ENCODE data around the gene UBE4B.
"Not testable (repeated sequence)": the region's sequence is repeated elsewhere in the genome, so short reads cannot be mapped to it uniquely, and the experiment has no call there.

- TF ChIP-seq, protein P1, sequence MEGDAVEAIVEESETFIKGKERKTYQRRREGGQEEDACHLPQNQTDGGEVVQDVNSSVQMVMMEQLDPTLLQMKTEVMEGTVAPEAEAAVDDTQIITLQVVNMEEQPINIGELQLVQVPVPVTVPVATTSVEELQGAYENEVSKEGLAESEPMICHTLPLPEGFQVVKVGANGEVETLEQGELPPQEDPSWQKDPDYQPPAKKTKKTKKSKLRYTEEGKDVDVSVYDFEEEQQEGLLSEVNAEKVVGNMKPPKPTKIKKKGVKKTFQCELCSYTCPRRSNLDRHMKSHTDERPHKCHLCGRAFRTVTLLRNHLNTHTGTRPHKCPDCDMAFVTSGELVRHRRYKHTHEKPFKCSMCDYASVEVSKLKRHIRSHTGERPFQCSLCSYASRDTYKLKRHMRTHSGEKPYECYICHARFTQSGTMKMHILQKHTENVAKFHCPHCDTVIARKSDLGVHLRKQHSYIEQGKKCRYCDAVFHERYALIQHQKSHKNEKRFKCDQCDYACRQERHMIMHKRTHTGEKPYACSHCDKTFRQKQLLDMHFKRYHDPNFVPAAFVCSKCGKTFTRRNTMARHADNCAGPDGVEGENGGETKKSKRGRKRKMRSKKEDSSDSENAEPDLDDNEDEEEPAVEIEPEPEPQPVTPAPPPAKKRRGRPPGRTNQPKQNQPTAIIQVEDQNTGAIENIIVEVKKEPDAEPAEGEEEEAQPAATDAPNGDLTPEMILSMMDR (IDR thresholded peaks at IDR 0.05; ENCODE audit: borderline replicate concordance, extremely low read depth, low read length, poor library complexity, severe bottlenecking), result not testable (repeated sequence)
- not testable (repeated sequence) for TF ChIP-seq EZH2 (IDR thresholded peaks at IDR 0.05; ENCODE audit: borderline replicate concordance, low read depth, low read length, severe bottlenecking)
Measured at GRCh38 chr1:10028956-10029500, 3.7 kb upstream of the UBE4B start.

Measured in DND-41 (cell line).